ENCODE results near the gene VIPR2.

Gene VIPR2

DNA sequence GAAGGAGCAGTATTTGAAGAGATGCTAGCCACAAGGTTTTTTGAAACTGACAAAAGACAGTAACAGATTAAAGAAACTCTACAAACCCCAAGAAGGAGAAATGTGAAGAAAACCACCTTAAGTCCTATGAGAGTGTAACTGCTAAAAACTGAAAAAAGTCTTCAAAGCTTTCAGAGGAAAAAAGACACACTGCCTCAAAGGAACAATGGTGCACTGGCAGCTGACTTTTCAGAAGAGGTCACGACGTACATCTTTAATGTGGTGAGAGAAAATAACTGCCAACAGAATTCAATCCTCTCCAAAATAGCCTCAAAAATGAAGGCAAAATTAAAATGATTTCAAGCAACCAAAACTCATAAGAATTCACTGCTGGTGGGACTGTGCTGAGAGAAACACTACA, 94.0 kb downstream of the VIPR2 start:
- no peak overlapping the region for H3K9ac ChIP-seq (ENCODE audit: low read length)
- no peaks in the 10 kb centered on the region for H3K79me2 ChIP-seq (ENCODE audit: control insufficient read depth, insufficient read depth, low read length, poor library complexity)
- no peak overlapping the region for H4K12ac ChIP-seq (ENCODE audit: low read depth, low read length)
- no CpG with 5 or more reads among the region's 2 CpGs for WGBS (ENCODE audit: extremely low coverage, insufficient coverage, insufficient read length)
- H2BK12ac ChIP-seq (ENCODE audit: low read length), result no peak overlapping the region
- H3K9me3 ChIP-seq (ENCODE audit: insufficient read depth, low read depth, low read length), result no peaks in the 10 kb centered on the region
- H2AK5ac ChIP-seq (ENCODE audit: low read length), result no peak overlapping the region
- H3K27me3 ChIP-seq (ENCODE audit: insufficient read depth, low read length), result no peaks in the 10 kb centered on the region
- H3K4ac ChIP-seq (ENCODE audit: low read depth, low read length), result no peak overlapping the region
- H2AFZ ChIP-seq (ENCODE audit: insufficient read depth, low read length, poor library complexity), result no peak overlapping the region
- H3K18ac ChIP-seq (ENCODE audit: low read length), result no peak overlapping the region
- H3K4me2 ChIP-seq (ENCODE audit: low read length), result no peak overlapping the region
- no peak overlapping the region for H3K23ac ChIP-seq (ENCODE audit: low read length)
- no peak overlapping the region for H3K14ac ChIP-seq (ENCODE audit: low read length)
- H4K8ac ChIP-seq (ENCODE audit: low read depth, low read length), result no peak overlapping the region
- no peaks in the 10 kb centered on the region for H3K4me1 ChIP-seq (ENCODE audit: control insufficient read depth in 1 of 2, insufficient read depth in 2 of 2, low read length in 2 of 2)
- no peak overlapping the region for H3K27ac ChIP-seq (ENCODE audit: low read depth, low read length)
- no peak overlapping the region for H4K91ac ChIP-seq (ENCODE audit: low read depth, low read length)
- no peaks in the 10 kb centered on the region for H3K36me3 ChIP-seq (ENCODE audit: control insufficient read depth in 1 of 2, insufficient read depth in 2 of 2, low read length in 2 of 2)
- H2BK120ac ChIP-seq (ENCODE audit: insufficient read depth, low read length, poor library complexity), result no peak overlapping the region
- H3K4me3 ChIP-seq (ENCODE audit: low read depth, low read length), result no peak overlapping the region
- H2BK5ac ChIP-seq (ENCODE audit: low read depth, low read length, poor library complexity), result no peak overlapping the region
- H3K79me1 ChIP-seq (ENCODE audit: low read length), result no peaks in the 10 kb centered on the region
- no peak for DNase-seq

DNA sequence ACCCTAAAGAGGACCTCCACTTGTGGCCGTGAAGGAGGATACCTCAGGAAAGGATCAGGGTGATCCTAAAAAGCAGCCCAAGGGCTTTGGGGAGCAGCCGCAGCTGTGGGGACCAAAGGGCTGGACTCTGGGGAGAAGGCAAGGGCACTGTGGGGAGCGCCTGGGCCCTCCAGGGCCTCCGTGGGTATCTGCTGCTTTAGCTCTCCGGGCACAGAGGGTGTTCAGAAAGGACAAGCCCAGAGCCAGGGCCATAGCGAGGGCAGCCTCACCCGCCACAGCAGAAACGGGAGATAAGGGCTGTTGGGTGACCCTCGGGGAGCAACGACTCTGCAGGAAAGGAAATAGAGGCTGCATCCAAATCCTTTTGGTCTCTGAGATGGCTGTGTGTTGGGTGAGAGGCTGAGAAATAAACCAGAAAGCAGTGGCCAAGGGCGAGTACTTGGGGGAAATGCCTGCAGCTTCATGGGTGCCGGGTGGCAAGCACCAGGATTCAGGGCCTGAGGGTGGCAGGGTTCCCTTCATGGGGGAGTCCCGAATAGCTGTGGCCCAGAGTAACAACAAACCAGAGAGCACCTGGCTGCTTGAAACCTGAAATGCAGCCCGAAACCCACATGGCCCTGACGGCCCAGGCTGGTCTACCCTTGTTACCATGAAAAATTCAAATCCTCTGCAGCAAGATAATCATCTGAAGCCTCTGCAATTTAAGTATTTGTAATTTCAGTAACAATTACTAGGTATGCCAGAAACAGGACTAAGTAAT, 95.2 kb downstream of the VIPR2 start:
- H2AK5ac ChIP-seq (ENCODE audit: low read length), result no peak overlapping the region
- H4K8ac ChIP-seq (ENCODE audit: low read depth, low read length), result no peak overlapping the region
- no peaks in the 10 kb centered on the region for H3K4me1 ChIP-seq (ENCODE audit: control insufficient read depth in 1 of 2, insufficient read depth in 2 of 2, low read length in 2 of 2)
- H3K14ac ChIP-seq (ENCODE audit: low read length), result no peak overlapping the region
- WGBS (ENCODE audit: extremely low coverage, insufficient coverage, insufficient read length), result no CpG with 5 or more reads among the region's 15 CpGs
- no peak overlapping the region for H2BK120ac ChIP-seq (ENCODE audit: insufficient read depth, low read length, poor library complexity)
- no peak overlapping the region for H4K12ac ChIP-seq (ENCODE audit: low read depth, low read length)
- H3K79me1 ChIP-seq (ENCODE audit: low read length), result no peaks in the 10 kb centered on the region
- H3K9ac ChIP-seq (ENCODE audit: low read length), result no peak overlapping the region
- H2BK12ac ChIP-seq (ENCODE audit: low read length), result no peak overlapping the region
- H3K23ac ChIP-seq (ENCODE audit: low read length), result no peak overlapping the region
- H3K79me2 ChIP-seq (ENCODE audit: control insufficient read depth, insufficient read depth, low read length, poor library complexity), result no peaks in the 10 kb centered on the region
- H3K9me3 ChIP-seq (ENCODE audit: insufficient read depth, low read depth, low read length), result no peaks in the 10 kb centered on the region
- H4K91ac ChIP-seq (ENCODE audit: low read depth, low read length), result no peak overlapping the region
- peak; percentile 57 to 79 for DNase-seq
- no peaks in the 10 kb centered on the region for H3K27me3 ChIP-seq (ENCODE audit: insufficient read depth, low read length)
- no peak overlapping the region for H2AFZ ChIP-seq (ENCODE audit: insufficient read depth, low read length, poor library complexity)
- no peak overlapping the region for H3K4me3 ChIP-seq (ENCODE audit: low read depth, low read length)
- H3K4ac ChIP-seq (ENCODE audit: low read depth, low read length), result no peak overlapping the region
- no peak overlapping the region for H3K18ac ChIP-seq (ENCODE audit: low read length)
- no peaks in the 10 kb centered on the region for H3K36me3 ChIP-seq (ENCODE audit: control insufficient read depth in 1 of 2, insufficient read depth in 2 of 2, low read length in 2 of 2)
- H3K4me2 ChIP-seq (ENCODE audit: low read length), result no peak overlapping the region
- no peak overlapping the region for H3K27ac ChIP-seq (ENCODE audit: low read depth, low read length)
- H2BK5ac ChIP-seq (ENCODE audit: low read depth, low read length, poor library complexity), result no peak overlapping the region

DNA sequence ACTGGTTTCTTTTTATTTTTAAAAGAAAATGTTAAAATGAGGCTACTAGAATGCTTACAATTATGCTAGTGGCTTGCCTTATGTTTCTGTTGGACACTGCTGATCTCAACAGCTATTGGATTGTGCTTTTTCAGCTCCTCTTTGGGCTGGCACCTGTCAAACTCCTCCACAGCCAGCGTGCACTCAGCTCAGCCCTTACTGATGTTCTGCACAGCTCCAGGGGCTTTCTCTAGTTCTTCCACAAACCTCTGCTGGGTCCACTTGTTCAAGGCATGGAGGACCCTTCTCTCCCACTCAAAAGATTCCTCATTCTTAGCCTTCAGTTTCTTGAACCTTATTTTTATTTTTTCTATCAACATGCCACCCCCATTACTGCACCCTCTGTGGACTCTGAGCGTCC, 96.0 kb downstream of the VIPR2 start:
- no peak for DNase-seq
- no peak overlapping the region for H4K12ac ChIP-seq (ENCODE audit: low read depth, low read length)
- H4K91ac ChIP-seq (ENCODE audit: low read depth, low read length), result no peak overlapping the region
- H2BK120ac ChIP-seq (ENCODE audit: insufficient read depth, low read length, poor library complexity), result no peak overlapping the region
- no peaks in the 10 kb centered on the region for H3K36me3 ChIP-seq (ENCODE audit: control insufficient read depth in 1 of 2, insufficient read depth in 2 of 2, low read length in 2 of 2)
- H2AFZ ChIP-seq (ENCODE audit: insufficient read depth, low read length, poor library complexity), result no peak overlapping the region
- no peak overlapping the region for H3K18ac ChIP-seq (ENCODE audit: low read length)
- H3K27me3 ChIP-seq (ENCODE audit: insufficient read depth, low read length), result no peaks in the 10 kb centered on the region
- H3K27ac ChIP-seq (ENCODE audit: low read depth, low read length), result no peak overlapping the region
- H4K8ac ChIP-seq (ENCODE audit: low read depth, low read length), result no peak overlapping the region
- H2BK5ac ChIP-seq (ENCODE audit: low read depth, low read length, poor library complexity), result no peak overlapping the region
- no peak overlapping the region for H2AK5ac ChIP-seq (ENCODE audit: low read length)
- no peaks in the 10 kb centered on the region for H3K79me2 ChIP-seq (ENCODE audit: control insufficient read depth, insufficient read depth, low read length, poor library complexity)
- no peak overlapping the region for H3K4me2 ChIP-seq (ENCODE audit: low read length)
- no peaks in the 10 kb centered on the region for H3K79me1 ChIP-seq (ENCODE audit: low read length)
- no peak overlapping the region for H3K14ac ChIP-seq (ENCODE audit: low read length)
- no peak overlapping the region for H3K4me3 ChIP-seq (ENCODE audit: low read depth, low read length)
- no CpG with 5 or more reads among the region's 2 CpGs for WGBS (ENCODE audit: extremely low coverage, insufficient coverage, insufficient read length)
- no peak overlapping the region for H3K9ac ChIP-seq (ENCODE audit: low read length)
- peaks cover 3% of the 10 kb centered on the region for H3K9me3 ChIP-seq (ENCODE audit: insufficient read depth, low read depth, low read length)
- H3K4ac ChIP-seq (ENCODE audit: low read depth, low read length), result no peak overlapping the region
- no peaks in the 10 kb centered on the region for H3K4me1 ChIP-seq (ENCODE audit: control insufficient read depth in 1 of 2, insufficient read depth in 2 of 2, low read length in 2 of 2)
- no peak overlapping the region for H2BK12ac ChIP-seq (ENCODE audit: low read length)
- no peak overlapping the region for H3K23ac ChIP-seq (ENCODE audit: low read length)

DNA sequence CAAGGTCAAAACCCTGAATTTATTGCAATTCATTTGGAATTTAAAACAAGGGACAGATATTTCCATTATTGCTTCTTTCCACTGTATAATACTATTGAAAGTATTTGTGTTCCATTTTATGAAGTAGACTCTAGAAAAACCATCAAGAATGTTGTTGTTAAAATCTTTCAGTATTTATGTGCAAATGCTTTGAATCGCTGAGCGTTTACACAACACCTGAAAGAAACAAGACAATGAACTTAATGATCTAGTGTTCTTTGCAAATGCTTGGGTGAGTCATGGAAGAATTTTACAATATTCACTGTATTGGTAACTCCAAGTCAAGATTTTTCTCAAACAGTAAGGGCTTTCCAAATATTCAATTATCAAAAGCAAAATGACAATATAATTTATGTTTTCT, 97.1 kb downstream of the VIPR2 start:
- peak; percentile 11 to 72 for DNase-seq
- H2AK5ac ChIP-seq (ENCODE audit: low read length), result no peak overlapping the region
- no peak overlapping the region for H3K14ac ChIP-seq (ENCODE audit: low read length)
- H3K27ac ChIP-seq (ENCODE audit: low read depth, low read length), result no peak overlapping the region
- no peak overlapping the region for H3K4me3 ChIP-seq (ENCODE audit: low read depth, low read length)
- H3K4me1 ChIP-seq (ENCODE audit: control insufficient read depth in 1 of 2, insufficient read depth in 2 of 2, low read length in 2 of 2), result no peaks in the 10 kb centered on the region
- H3K4ac ChIP-seq (ENCODE audit: low read depth, low read length), result no peak overlapping the region
- no peak overlapping the region for H3K9ac ChIP-seq (ENCODE audit: low read length)
- H4K91ac ChIP-seq (ENCODE audit: low read depth, low read length), result no peak overlapping the region
- H2AFZ ChIP-seq (ENCODE audit: insufficient read depth, low read length, poor library complexity), result no peak overlapping the region
- no peak overlapping the region for H2BK12ac ChIP-seq (ENCODE audit: low read length)
- H4K8ac ChIP-seq (ENCODE audit: low read depth, low read length), result no peak overlapping the region
- H3K79me1 ChIP-seq (ENCODE audit: low read length), result no peaks in the 10 kb centered on the region
- H3K79me2 ChIP-seq (ENCODE audit: control insufficient read depth, insufficient read depth, low read length, poor library complexity), result no peaks in the 10 kb centered on the region
- no peak overlapping the region for H3K23ac ChIP-seq (ENCODE audit: low read length)
- no peak overlapping the region for H4K12ac ChIP-seq (ENCODE audit: low read depth, low read length)
- H3K36me3 ChIP-seq (ENCODE audit: control insufficient read depth in 1 of 2, insufficient read depth in 2 of 2, low read length in 2 of 2), result no peaks in the 10 kb centered on the region
- H2BK120ac ChIP-seq (ENCODE audit: insufficient read depth, low read length, poor library complexity), result no peak overlapping the region
- H2BK5ac ChIP-seq (ENCODE audit: low read depth, low read length, poor library complexity), result no peak overlapping the region
- peaks cover 6% of the 10 kb centered on the region for H3K9me3 ChIP-seq (ENCODE audit: insufficient read depth, low read depth, low read length)
- H3K4me2 ChIP-seq (ENCODE audit: low read length), result no peak overlapping the region
- no peak overlapping the region for H3K18ac ChIP-seq (ENCODE audit: low read length)
- no peaks in the 10 kb centered on the region for H3K27me3 ChIP-seq (ENCODE audit: insufficient read depth, low read length)
- no CpG with 5 or more reads among the region's 2 CpGs for WGBS (ENCODE audit: extremely low coverage, insufficient coverage, insufficient read length)

All from trophoblast cell (in vitro differentiated cells and primary cell).